Measurements from ENCODE around the gene ZNHIT1. TPM values are rescaled to one million over a fixed set of nuclear protein-coding genes. Genes with fewer than 3 reads are reported as not detected.

Gene ZNHIT1
- polyA plus RNA-seq, 3 donors, result 29.3 to 109 (median 74.9) TPM

DNA sequence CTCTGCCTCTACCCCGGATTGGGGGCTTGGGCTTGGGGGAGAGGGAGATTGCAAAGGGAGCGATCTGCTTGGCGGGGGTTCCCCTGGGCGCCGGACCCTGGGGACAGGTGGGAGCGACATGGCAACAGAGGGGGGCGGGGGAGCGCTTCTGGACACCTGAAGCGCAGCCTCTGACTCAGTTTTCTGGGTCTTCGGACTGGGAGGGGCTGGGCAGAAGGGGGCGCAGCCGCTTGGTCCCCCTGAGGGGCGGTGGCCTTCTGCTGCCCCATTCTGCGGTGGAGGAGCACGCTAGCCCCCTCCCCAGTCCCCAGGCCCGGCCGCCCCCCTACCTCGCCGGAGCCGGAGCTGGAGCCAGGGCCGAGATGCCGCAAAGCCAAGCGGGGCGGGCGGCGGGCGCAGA is 38.3 kb upstream of the ZNHIT1 start:
- Histone ChIP-seq H4K20me1 (ENCODE audit: insufficient read depth, low read length) (no peaks in the 10 kb centered on the region), H3K36me3 (replicated peaks in 1 of 2; ENCODE audit: control insufficient read depth in 1 of 2, insufficient read depth in 2 of 2, low read length in 2 of 2) (no peaks in the 10 kb centered on the region), H3K4me2 (replicated peaks; ENCODE audit: extremely low read depth, low read length, poor library complexity, severe bottlenecking) (no peak overlapping the region), H3K79me2 (ENCODE audit: insufficient read depth, low read length) (no peaks in the 10 kb centered on the region), H3K27ac (ENCODE audit: low read depth in 1 of 2, low read length in 2 of 2) (no peak overlapping the region), H2AFZ (ENCODE audit: insufficient read depth, low read depth, low read length, poor library complexity, severe bottlenecking) (no peak overlapping the region), H3K4me1 (ENCODE audit: control insufficient read depth in 1 of 2, insufficient read depth in 2 of 2, low read length in 2 of 2) (no peaks in the 10 kb centered on the region), H3K4me3 (replicated peaks in 1 of 3; ENCODE audit: low read depth in 2 of 3, low read length in 3 of 3) (no peak overlapping the region), H3K9me3 (replicated peaks in 1 of 2; ENCODE audit: control insufficient read depth in 1 of 2, insufficient read depth in 1 of 2, low read length in 2 of 2) (peaks cover 0 to 16% of the 10 kb centered on the region in 2 donors), H3K27me3 (ENCODE audit: control insufficient read depth in 2 of 2, insufficient read depth in 2 of 2, low read length in 2 of 2) (peaks cover 53 to 77% of the 10 kb centered on the region in 2 donors), H3K9ac (ENCODE audit: insufficient read depth, low read length, poor library complexity, severe bottlenecking) (no peak overlapping the region)
- H3K36me3 Mint-ChIP-seq, result peaks cover 0 to 5% of the 10 kb centered on the region in 2 donors
- peaks cover 8% of the 10 kb centered on the region for H3K4me1 Mint-ChIP-seq
- no peak overlapping the region for H3K27ac Mint-ChIP-seq
- peak overlapping the region in 1 of 2 donors; percentile 76 for H3K4me3 Mint-ChIP-seq
- H3K27me3 Mint-ChIP-seq (ENCODE audit: low read depth in 3 of 3), result peaks cover 77 to 87% (median 85%) of the 10 kb centered on the region in 3 donors
- no peak for TF ChIP-seq CTCF (IDR thresholded peaks at IDR 0.05)
- no peak for DNase-seq
- WGBS (ENCODE audit: insufficient coverage), result 4% methylated on average over 24 of the region's 27 CpGs
- intact Hi-C loops (cut with micrococcal nuclease), result no loop called here
- H3K9me3 Mint-ChIP-seq, result peaks cover 1 to 26% (median 11%) of the 10 kb centered on the region in 7 donors

- TF ChIP-seq CTCF (IDR thresholded peaks at IDR 0.05), result no peak
- whole genome bisulfite sequencing (ENCODE audit: insufficient coverage), result 1% methylated on average over 33 of the region's 56 CpGs
Measured at GRCh38 chr7:101180130-101180755, 37.7 kb upstream of the ZNHIT1 start, which contains the start of gene NAT16. Gene NAT16 (minus strand): TSS chr7:101180293. CDS start chr7:101174807, 5,486 bp downstream.

More at GRCh38 chr7:101180130-101180755, 37.7 kb upstream of the ZNHIT1 start, which contains the start of gene NAT16:
- intact Hi-C loops (cut with micrococcal nuclease), result no loop called here
- H3K9me3 Mint-ChIP-seq, result peaks cover 0 to 26% (median 10%) of the 10 kb centered on the region in 7 donors
- no peak within 1 kb of the TSS for H3K4me3 ChIP-seq (replicated peaks in 1 of 3; ENCODE audit: low read depth in 2 of 3, low read length in 3 of 3)
- no peak within 1 kb of the TSS for H3K27ac ChIP-seq (ENCODE audit: low read depth in 1 of 2, low read length in 2 of 2)
- no peak within 1 kb of the TSS for H3K9ac ChIP-seq (ENCODE audit: insufficient read depth, low read length, poor library complexity, severe bottlenecking)
- DNase-seq, result no peak
- H3K27ac Mint-ChIP-seq, result peak within 1 kb of the TSS in 1 of 7 donors; percentile 68
- H3K27me3 Mint-ChIP-seq (ENCODE audit: low read depth in 3 of 3), result peaks cover 76 to 85% (median 82%) of the 10 kb centered on the region in 3 donors
- H4K20me1 ChIP-seq (ENCODE audit: insufficient read depth, low read length), result no peaks in the 10 kb centered on the region
- no peaks in the 10 kb centered on the region for H3K79me2 ChIP-seq (ENCODE audit: insufficient read depth, low read length)
- peaks cover 49 to 76% of the 10 kb centered on the region in 2 donors for H3K27me3 ChIP-seq (ENCODE audit: control insufficient read depth in 2 of 2, insufficient read depth in 2 of 2, low read length in 2 of 2)
- peaks cover 0 to 5% of the 10 kb centered on the region in 2 donors for H3K36me3 Mint-ChIP-seq
- H3K9me3 ChIP-seq (replicated peaks in 1 of 2; ENCODE audit: control insufficient read depth in 1 of 2, insufficient read depth in 1 of 2, low read length in 2 of 2), result peaks cover 0 to 16% of the 10 kb centered on the region in 2 donors
- peak within 1 kb of the TSS in 1 of 2 donors; percentile 86 for H3K4me3 Mint-ChIP-seq
- peaks cover 8% of the 10 kb centered on the region for H3K4me1 Mint-ChIP-seq
- no peak within 1 kb of the TSS for H2AFZ ChIP-seq (ENCODE audit: insufficient read depth, low read depth, low read length, poor library complexity, severe bottlenecking)
- H3K4me2 ChIP-seq (replicated peaks; ENCODE audit: extremely low read depth, low read length, poor library complexity, severe bottlenecking), result no peak within 1 kb of the TSS
- no peaks in the 10 kb centered on the region for H3K36me3 ChIP-seq (replicated peaks in 1 of 2; ENCODE audit: control insufficient read depth in 1 of 2, insufficient read depth in 2 of 2, low read length in 2 of 2)
- H3K4me1 ChIP-seq (ENCODE audit: control insufficient read depth in 1 of 2, insufficient read depth in 2 of 2, low read length in 2 of 2), result no peaks in the 10 kb centered on the region

Measured in CD14-positive monocyte (primary cell).